Inflammatory macrophage treated with lipopolysaccharide for 4 hours (primary cell): ENCODE results near the gene PITRM1.
"Not testable (repeated sequence)": the region's sequence is repeated elsewhere in the genome, so short reads cannot be mapped to it uniquely, and the experiment has no call there.

Experiments
- DNase-seq: peaks from one replicate; pipeline ENCODE4 v3.0.0-alpha.2; 2020

PITRM1 gene

DNA sequence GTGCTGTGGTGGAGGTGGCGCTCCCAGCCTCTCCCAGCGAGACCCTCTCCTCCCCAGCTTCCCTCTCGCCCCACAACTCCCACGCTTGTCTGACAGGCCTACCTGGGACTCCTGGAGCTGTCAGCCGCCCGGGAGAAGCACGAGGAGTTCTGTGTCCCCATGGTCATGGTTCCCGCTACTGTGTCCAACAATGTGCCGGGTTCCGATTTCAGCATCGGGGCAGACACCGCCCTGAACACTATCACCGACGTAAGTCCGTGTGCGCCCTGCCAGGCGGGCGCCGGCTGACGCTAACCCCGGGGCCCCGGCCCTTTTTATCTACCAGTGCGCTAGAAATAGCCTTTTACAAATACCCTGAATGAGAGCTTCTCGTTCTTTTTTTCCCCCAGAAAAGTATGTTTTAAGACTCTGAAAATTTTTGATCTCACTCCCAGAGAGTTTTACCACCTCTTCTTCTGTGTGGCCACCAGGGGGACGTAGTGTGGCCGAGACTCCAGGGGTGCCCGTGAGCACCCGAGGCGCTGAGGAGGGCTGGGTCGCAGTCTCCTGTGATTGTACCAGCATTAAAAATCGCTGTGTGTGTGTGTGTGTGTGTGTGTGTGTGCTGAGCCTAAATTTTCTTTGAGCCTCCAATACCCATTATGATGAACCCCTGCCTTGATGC lies 52.7 kb downstream of the PITRM1 start:
- DNase-seq: no peak

DNA sequence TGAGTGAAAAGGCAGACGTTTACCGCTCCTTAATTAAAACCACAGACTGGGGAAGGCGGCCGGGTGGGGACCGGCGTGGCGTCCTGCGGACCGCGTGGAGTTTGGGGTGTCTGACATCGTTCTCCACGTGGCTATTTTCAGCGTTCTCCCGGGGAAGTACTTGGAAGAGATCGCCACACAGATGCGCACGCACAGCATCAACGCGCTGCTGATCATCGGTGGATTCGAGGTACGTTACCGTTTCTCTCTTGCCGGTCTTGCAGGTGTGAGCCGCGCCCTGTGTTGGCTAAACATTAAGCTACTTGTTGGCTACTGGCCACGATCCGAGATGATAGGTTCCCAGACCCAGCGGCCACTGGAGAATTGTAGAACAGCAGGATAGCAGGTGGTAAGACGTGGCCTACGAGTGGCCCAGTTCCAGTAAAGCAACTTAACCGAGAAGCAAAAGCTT lies 53.9 kb downstream of the PITRM1 start:
- DNase-seq: no peak

DNA sequence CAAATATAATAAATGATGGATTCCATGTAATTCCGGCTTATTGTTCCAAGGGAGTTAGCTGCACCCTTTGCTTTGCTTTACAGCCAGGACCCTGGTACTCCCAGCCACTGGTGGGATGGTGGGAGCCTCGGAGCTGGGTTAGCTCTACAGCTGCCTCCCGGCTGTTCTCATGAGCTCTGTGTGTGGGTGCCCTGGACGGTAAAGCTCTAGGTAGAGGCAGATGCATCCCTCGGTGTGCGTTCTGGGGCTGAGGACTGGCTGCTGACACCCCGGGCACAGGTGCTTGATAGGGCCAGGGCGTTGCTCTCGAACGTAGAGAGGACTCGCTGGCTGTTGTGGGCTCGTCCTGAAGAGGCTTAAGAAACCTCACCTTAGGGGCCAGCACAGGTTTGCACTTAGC lies 55.1 kb downstream of the PITRM1 start:
- DNase-seq: no peak

GRCh38 chr10:3116508-3117100 lies 56.0 kb downstream of the PITRM1 start:
- DNase-seq: no peak

- no peak for DNase-seq
These were observed 56.9 kb downstream of the PITRM1 start for GRCh38 chr10:3115685-3116084.

GRCh38 chr10:3113343-3113720 lies 59.2 kb downstream of the PITRM1 start:
- DNase-seq: no peak

DNA sequence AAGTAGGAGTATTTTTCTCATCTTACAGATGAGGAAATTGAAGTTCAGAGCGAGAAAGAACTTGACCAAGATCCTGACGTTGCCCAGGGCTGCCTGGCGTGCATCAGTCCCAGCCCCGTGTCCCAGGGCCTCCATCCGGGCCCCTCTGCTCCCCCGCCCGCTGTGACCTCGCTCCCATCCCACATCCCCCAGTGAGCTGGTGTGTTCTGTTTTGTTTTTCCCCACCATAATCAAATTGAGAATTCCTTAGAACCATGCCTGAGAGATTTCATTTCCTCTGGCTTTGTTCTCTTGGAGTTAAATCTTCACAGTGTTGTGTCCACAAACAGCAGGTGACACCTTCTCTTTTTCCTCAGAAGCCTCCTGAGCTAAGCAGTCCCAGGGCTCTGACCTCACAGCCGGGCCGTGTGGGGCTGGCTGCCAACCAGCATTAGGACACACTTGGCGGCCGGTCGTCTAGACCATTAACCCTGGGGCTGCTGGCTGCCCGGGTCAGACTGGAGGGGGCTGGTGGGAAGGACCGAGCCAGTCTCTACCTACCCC lies 60.9 kb downstream of the PITRM1 start:
- no peak for DNase-seq

DNA sequence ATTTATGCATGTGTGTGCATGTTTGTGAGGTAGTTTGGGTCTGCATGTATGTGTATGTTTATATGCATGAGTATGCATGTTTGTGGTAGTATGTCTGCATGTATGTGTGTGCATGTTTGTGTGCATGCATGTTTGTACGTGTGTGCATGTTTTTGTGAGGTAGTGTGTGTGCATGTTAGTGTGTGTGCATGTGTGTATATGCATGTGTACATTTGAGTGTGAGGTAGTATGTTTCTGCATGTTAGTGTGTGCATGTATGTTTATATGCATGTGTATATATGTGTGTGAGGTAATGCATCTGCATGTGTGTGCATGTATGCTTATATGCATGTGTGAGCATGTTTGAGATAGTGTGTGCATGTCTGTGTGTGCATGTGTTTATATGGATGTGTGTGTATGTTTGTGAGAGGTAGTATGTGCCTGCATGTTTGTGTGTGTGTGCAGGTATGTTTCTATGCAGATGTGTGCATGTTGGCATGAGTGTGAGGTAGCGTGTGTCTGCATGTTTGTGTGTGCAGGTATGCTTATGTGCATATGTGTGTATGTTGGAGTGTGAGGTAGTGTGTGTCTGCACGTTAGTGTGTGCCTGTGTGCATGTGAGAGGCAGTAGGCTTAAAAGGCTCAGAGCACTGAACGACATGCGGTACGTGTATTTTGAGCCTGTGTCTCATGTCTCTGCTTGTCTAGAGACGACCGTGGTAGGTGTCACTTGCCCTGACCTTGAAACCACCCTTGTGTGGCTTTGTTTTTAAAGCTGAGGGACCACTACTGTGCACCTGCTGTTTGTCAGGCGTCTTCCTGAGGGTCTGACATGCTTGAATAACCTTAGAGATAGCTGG lies 61.6 kb downstream of the PITRM1 start:
- DNase-seq: no peak

GRCh38 chr10:3109633-3110032 lies 62.9 kb downstream of the PITRM1 start:
- no peak for DNase-seq

DNA sequence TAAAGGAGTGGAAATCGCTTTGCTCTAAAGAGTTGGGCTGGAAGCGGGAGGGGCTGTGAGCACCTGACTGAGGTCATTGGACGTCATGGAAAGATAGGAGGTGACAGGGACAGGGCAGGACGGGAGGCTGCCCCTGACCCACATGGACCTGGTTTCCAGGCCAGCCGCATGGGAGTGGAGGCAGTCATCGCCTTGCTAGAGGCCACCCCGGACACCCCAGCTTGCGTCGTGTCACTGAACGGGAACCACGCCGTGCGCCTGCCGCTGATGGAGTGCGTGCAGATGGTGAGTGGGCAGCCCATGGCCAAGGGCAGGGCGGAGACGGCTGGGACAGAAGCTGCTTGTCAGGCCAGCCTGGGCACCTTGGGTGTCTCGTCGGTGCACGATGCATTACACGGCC lies 63.4 kb downstream of the PITRM1 start:
- DNase-seq: no peak

DNA sequence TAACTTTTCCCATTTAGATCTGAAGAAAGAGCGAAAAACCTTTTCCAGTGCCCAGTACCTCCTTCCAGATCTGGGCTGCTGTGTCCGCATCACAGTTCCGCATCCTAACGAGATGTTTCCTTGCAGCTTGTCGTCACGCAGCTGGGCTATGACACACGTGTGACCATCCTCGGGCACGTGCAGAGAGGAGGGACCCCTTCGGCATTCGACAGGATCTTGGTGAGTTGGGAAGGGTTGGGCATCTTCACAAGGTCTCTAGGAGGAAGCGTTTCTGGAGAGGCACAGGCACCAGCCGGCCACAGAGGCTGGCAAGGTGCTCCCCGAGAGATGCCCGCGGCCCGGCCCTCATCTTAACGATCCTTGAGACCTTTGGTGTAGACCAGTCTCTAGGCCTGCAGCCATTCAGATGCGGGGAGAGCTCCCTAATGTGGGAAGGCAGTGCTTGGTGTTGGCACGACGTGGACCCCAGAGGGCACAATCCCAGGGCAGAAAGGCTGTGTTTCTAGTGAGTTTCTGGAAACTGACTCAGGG lies 63.9 kb downstream of the PITRM1 start:
- no peak for DNase-seq

- DNase-seq: no peak
These were observed 64.5 kb downstream of the PITRM1 start for GRCh38 chr10:3108033-3108432.

GRCh38 chr10:3107426-3107961 lies 65.1 kb downstream of the PITRM1 start:
- DNase-seq: no peak

DNA sequence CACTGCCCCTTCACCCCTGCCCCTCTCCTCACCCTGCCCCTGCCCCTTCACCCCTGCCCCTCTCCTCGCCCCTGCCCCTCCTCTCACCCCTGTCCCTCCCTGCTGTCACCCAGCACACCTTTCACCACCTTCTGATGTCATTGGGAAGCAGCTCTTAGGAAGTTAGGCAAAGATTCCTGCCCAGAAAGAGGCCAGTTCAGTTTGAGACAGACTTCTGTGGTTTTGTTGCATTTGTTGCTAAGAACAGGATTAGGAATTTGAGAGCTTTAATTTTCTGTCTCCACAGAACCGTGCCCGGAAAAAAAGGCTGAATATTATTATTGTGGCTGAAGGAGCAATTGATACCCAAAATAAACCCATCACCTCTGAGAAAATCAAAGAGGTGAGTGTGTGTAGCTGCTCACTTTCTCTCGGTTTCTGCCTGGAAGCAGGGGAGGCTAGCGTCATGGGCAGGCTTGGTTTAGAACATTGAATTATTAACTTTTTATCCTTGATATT lies 65.6 kb downstream of the PITRM1 start:
- DNase-seq: no peak

- not testable (repeated sequence) for DNase-seq
These were observed 66.3 kb downstream of the PITRM1 start for GRCh38 chr10:3106328-3106727.

- no peak for DNase-seq
These were observed 66.7 kb downstream of the PITRM1 start for GRCh38 chr10:3105905-3106304.

DNA sequence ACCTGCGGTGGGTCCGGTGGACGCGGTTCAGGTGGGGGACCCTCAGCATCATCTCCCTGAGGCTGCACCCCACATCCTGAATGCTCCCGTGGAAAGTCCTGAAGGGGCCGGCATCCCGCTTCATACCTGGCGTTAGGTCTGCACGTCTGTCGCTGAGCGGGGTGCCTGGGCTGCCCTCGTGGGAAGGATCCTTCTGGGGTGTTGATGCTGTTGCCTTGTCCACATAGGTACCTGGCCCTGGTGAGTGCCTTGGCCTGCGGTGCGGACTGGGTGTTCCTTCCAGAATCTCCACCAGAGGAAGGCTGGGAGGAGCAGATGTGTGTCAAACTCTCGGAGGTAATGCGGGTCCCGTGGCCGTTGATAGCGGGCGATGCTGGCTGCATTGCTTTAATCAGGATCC lies 67.4 kb downstream of the PITRM1 start:
- DNase-seq: no peak

DNA sequence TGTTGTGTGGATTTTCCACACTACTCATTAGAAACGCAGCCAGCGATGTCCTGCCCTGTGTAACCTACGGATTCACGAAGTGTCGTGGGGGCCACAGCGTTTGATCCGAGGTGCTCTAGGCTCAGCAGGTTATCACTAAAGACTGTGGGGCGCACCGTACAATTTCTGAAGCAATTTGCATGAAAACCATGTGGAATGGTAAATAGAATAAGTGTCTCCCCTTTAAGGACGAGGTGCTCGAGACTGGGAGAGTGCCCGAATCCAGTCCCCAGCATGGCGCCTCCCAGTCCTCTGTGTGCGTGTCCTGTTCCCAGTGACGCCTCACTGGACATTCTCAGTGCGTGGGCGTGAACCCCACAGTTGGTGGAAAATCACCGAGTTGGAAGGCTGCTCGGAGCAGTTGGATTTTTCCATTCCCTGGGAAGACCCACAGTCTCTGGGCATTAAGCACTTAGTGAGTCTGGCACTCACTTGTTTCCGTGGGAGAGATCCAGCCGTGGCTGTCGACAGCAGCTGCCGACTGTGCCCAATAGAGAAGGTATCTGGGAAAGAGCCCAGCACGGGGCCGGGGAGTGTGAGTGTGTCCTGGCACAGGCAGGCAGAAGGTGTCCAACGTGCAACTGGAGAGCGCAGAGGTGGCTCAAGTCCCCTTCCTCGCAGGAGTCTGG lies 68.2 kb downstream of the PITRM1 start:
- DNase-seq: no peak

GRCh38 chr10:3103646-3104045 lies 68.9 kb downstream of the PITRM1 start:
- DNase-seq: no peak

- no peak for DNase-seq
These were observed 69.7 kb downstream of the PITRM1 start for GRCh38 chr10:3102720-3103427.

- DNase-seq: no peak
These were observed 71.5 kb downstream of the PITRM1 start for GRCh38 chr10:3100856-3101640.
